NCI-H128 (cell line): Measurements from ENCODE around the gene SDHAF1.

ENCODE experiments used
- DNase-seq: peaks from one replicate; lab custom pipeline; 2025; ENCODE audit not compliant: unreplicated experiment; lab: John Stamatoyannopoulos, UW

The SDHAF1 gene

DNA sequence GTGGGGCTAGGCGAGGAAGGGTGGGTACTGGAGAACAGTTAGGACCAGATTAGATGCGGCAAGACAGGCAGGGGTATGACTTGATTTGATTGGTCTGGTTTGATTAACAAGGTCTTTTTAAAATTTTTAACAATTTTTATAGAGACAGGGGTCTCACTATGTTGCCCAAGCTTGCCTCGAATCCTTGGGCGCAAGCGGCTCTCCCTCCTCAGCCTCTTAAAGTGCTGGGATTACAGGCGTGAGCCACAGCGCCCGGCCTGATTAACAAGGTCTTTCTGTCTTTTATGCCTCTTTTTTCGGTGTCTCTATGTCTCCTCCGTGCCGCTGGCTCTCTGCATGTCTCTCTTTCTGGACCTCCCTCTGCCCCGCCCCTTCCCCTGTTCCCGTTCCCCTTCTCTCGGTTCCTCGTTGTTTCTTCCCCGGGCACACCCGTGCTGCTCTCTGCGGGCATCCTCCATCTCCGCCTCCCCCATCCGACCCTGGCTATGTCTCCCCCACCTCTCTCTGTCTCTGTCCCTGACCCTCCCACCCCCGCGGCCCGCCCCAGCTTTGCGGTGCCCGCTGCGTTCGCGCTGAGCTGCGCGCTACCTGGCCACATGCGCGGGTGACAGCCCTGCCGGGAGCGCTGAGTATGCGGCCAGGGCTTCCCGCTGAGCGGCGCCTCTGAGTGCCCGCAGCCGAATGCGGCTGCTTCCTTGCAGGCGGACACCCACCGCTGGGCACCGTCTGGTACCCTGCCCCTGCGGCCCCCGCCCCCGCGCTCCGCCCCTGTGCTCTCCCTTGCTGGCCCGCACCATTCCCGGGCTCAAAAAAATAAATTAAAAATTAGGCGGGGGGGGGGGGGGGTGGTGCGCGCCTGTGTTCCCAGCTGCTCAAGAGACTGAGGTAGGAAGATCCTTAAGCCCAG, 8.1 kb upstream of the SDHAF1 start:
- no peak for DNase-seq

- DNase-seq: no peak
These were observed 7.5 kb upstream of the SDHAF1 start for GRCh38 chr19:35987571-35987896.

DNA sequence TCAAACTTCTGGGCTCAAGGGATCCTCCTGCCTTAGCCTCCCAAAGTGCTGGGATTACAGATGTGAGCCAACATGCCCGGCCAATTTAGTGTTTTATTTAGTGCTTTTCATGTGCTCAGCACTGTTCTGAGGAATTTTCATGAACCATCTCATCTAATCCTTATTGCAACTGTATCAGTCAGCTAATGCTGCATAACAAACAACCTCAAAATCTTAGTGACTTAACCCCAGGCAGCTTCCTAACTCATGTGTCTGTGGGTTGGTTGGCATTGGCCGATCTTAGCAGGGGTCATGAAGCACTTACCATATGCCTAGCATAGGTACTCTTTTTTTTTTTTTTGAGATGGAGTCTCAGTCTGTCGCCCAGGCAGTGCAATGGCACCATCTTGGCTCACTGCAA, 6.2 kb upstream of the SDHAF1 start:
- no peak for DNase-seq

- DNase-seq: no peak
These were observed 4.8 kb upstream of the SDHAF1 start for GRCh38 chr19:35990156-35990555.

DNA sequence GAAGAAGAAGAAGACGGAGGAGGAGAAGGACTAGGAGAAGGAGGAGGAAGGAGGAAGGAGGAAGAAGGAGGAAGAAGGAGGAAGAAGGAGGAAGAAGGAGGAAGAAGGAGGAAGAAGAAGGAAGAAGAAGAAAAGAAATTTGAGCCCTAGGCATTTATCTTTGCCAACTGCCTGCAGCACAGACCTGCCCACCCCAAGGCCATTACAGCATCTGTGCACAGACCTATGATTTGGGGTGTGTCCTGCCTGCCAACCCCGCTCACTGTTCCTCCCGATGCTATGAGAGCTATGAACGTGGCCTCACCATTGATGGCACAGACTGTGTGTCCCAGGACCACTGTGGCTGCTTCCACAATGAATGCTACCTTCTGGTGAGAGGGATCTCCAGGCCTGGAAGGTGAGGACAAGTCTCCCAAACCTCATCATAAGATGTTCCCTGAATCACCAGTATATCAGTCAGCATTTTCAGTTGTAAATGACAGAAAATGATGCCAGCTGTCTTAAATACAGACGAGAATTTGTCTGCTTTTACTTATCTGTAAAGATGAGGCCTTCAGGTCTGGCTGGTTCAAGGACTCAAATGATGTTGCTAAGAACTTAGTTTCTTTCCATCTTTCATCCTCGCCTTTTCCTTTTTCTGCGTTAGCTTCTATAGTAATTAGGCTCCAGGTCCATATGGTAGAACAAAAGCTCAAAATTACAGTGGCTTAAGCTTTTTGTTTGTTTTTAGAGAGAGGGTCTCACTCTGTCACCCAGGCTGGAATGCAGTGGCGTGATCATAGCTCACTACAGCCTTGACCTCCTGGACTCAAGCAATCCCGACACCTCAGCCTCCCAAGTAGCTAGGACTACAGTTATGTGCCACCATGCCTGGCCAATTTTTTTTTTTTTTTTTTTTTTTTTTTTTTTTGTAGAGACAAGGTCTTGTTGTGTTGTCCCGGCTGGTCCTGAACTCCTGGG, 3.9 kb upstream of the SDHAF1 start:
- DNase-seq: no peak

- no peak for DNase-seq
These were observed 3.1 kb upstream of the SDHAF1 start for GRCh38 chr19:35991731-35992450.

DNA sequence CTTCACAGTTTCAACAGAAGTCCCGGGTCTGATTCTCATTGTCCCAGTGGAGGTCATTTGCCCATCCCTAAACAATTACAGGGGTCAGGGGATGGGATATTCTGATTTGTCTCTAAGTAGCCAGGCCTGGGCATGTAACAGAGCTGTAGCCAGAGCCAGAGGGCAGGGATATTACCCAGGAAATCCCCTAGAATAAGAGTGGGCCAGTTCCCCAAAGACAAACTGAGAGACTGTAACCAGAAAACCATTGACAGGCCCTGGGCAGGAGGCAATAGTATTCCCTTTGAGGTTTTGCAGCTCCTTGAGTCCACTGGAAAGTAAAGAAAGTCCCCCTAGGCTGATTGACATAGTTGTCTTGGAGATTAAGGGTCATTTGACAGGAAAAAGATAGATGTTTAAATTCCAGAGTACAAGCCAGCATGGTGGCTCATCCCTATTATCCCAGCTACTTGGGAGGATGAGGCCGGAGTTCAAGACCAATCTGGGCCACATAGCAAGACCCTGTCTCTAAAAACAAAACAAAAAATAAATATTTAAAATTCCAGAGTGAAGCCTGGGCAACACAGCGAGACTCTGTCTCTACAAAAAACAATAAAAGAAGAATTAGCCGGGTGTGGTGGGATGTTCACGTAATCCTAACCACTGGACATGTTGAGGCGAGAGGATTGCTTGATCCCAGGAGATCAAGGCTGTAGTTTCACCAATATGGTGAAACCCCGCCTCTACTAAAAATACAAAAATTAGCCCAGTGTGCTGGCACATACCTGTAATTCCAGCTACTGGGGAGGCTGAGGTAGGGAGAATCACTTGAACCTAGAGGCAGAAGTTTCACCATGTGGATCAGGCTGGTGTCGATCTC, 1.9 kb upstream of the SDHAF1 start:
- DNase-seq: no peak

GRCh38 chr19:35993923-35994598, 927 bp upstream of the SDHAF1 start:
- DNase-seq: no peak

DNA sequence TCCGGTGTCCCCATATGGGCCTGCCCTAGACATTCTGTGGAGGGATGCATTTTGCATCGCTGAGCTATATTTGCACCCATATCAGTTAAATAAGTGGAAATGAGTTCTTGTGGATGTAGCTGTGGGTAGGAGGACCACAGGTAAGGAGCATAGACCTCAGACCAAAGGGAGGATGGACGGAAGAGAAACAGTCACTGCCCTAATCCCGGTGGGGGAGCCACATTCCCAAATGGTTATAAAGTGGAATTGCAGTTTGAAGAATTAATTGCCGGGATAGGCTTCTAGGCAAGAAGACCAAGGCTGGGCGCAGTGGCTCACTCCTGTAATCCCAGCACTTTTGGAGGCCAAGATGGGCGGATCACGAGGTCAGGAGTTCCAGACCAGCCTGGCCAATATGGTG, 1.8 kb downstream of the SDHAF1 start:
- DNase-seq: no peak

GRCh38 chr19:36001605-36002004, 6.6 kb downstream of the SDHAF1 start:
- no peak for DNase-seq

DNA sequence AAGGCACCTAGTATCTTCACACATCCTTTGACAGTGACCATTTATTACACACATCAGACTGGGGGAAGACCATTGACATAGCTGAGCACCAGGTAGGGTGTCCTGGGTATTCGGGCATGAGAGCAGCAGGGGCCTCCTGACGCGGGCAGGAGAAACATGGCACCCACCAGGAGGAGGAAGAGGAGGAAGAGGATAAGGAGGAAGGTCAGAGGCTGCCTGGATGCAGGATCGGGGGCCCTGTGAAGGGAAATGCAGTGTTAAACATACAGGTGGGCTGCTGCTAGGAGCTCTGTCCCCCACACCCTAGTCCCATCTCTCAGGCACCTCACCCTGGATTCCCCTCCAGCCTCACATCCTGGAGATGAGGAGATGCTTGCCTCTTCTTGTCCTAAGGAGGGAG, 8.3 kb downstream of the SDHAF1 start:
- DNase-seq: no peak

- no peak for DNase-seq
These were observed 12.0 kb downstream of the SDHAF1 start for GRCh38 chr19:36006955-36007354.

- no peak for DNase-seq
These were observed 13.5 kb downstream of the SDHAF1 start, which contains the start of gene SYNE4 for GRCh38 chr19:36008336-36008978. SYNE4 (minus strand) TSS chr19:36008813; CDS start chr19:36008681, 132 bp downstream.

DNA sequence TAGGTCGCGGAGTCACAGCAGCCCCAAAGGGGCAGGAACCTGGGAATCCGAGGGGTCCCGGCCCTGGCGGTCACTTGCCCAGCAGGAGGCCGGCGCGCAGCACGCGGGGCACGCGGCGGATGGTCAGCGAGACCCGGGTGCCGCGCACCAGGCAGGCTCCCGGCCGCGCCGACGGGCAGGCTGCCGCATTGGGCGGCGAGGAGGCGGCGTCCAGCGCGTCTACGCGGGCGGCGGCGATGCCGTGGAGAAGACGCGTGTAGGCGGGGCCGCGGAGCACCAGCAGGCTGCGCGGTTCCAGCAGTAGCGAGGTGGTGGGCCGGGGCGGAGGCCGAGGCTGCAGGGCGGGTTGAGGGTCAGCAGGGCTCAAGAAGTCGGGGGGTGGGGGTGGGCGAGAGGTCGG, 14.2 kb downstream of the SDHAF1 start:
- DNase-seq: peak; percentile 23

DNA sequence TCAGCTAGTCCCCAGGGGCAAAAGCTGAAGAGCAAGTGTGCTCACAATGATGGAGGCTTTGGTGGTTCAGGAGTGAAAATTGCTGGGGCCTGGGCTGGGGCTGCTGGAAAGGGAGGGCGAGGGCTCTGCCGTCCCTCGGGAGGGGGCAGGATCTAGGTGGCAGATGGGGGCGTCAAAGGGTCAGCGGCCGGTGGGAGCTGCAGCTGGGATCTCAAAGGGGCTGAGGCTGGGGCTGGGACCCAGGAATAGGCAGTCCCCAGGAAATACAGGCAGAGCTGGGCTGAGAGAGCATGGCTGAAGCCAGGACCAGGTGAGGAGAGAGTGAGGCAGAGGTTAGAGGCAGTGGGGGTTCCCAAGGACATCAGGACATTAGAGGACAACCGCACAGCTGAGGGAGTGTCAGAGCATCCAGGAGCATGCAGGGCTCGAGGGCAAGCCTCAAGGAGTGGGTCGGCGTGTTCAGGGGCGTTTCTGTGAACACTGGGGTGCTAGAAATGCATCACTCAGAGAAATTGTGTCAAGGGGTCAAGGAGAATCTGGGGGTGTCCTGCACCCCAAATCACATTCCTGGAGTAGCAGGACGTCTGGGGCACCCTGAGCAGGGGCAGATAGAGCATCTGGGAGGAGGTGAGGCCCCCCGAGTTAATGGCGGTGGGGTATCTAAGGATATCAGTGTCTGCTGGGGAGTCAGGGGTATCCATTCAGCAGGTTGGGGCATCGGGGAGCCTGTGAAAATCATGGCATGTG, 14.8 kb downstream of the SDHAF1 start:
- no peak for DNase-seq

DNA sequence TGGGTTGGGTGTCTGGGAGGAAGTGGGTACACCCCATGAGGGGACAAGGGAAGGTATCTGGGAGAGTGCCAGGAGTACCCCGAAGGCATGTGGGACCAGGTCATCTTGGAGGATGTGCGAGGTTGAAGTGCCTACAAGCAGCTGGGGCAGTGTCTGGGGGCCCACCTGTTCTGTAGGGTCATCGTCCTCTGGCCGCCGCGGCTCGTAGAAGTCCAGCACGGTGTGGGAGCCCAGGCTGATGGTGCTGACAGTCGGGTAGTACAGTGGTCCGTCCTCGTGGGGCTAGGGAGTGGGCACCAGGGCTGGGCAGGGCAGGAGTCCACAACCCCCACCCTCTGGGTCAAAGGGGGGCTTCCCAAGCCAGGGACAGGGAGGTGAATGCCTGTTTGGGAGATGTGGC, 15.4 kb downstream of the SDHAF1 start:
- DNase-seq: no peak

DNA sequence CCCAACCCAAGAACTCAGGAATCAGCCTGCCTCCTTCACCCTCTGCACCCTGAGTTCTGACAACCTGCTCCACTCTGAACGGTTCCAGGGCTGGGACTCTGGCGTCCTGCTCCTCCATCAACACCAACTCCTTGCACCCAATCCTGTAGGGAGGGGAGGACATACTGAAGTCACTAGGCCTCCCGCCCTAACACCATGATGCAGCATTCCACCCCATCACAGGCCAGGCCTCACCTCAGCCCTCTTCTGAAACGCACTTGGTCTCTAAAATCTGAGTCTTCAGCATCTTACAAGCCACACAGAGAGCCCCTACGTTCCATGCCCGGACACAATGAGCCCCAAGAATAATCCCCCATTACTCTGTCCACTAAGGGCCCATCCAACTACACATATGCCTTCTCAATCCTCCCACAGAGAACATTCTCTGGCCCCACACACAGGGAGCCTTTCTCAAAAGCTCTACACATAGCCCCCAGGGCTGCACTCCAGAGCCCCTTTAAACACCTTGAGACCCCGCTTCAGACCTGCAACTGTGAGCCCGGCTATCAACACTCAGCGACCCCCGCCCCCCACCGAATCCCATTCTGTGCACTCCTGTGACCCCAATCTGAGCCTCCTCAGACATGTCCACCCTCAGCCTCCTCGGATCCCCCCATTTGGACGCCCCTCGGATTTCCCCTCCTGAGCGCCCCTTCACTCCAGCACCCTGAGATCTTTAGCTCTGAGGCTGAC, 18.5 kb downstream of the SDHAF1 start:
- DNase-seq: no peak
